Activated CD4-positive, alpha-beta T cell treated with anti-CD3 and anti-CD28 coated beads for 24 hours (primary cell): ENCODE results near the gene MYO5B.

Experiments used
- DNase-seq, 2 donors: peaks; one replicate each; pipeline ENCODE4 v3.0.0-alpha.2; 2020; ENCODE audit warnings: low read depth in 2 of 2

Gene MYO5B

GRCh38 chr18:50188652-50189051 lies 6.3 kb downstream of the MYO5B start:
- no peak for DNase-seq

GRCh38 chr18:50187659-50188058 lies 7.3 kb downstream of the MYO5B start:
- no peak for DNase-seq

DNA sequence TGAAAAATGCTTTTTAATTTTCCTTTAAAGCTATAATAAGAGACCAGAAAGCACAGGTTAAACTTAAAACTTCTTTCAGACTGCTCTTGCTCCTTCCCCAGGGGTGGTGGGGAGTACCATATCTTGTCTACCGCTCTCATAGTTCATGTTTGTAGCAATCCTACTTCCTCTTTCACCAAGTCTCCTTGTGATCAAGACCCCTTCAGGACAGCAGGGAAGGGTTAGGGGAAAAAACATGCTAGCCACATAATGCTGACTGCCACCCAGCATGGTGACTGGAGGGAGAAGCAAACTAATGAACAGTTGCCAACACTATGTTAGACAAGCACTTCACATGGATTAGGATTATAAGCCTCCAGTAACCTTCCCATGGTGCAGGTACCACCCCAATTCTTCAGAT lies 8.6 kb downstream of the MYO5B start:
- DNase-seq, result no peak

- DNase-seq, result no peak
Observed at GRCh38 chr18:50183556-50183955, 11.4 kb downstream of the MYO5B start.

DNA sequence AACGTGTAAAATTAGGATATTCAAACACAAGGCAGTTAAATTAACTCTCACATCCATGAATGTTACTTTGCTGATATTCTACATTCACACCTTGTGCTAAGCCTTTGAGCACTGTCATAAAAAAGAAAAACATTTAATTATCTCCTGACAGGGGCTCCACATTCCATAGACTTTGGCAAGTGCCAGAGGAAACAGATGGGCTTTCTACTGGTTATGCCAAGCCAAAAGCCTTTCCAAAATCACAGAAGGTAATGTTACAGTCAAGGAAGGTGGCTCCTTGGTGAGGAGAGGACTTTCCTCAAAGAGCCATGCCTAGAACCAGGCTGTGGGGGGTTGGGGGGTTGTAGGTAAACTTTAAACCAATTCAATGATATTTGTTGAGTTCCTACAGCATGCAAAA lies 12.4 kb downstream of the MYO5B start:
- no peak for DNase-seq

DNA sequence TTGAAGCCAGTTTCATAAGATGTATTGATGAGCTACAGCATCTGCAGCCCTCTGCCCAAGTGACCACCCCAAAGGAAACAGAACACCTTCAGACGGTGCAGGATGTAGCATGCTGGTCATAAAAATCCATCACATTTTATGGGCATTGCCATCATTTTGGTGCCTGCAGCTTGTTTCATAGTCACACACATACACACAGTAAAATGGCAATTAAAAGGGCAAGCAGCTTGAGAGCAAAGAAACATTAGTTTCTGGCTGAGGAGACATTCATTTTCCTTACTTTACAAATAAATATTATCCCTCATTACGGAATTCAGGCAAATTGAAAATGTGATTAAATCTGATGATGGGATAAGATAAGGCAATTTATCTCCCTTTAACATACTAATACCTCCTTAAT lies 13.4 kb downstream of the MYO5B start:
- no peak for DNase-seq

DNA sequence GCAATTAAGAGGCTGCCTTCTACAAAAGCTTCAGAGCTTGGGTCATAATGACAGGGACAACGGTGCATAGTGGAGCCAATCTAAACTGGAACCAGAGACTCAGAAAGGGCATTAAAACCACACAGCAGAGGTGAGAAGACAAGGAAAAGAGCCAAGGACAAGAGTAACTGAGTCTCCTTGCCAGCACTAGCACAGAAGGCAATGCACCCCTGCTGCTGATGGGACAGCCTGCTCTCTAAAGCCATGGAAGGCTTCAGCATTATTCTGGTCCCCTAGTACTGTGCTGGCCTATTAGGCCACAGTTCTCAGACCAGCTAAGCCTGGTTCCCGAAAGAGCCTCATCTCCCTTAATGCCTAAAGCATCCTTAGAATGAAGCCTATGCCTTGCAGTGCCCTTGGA lies 15.5 kb downstream of the MYO5B start:
- no peak for DNase-seq

DNA sequence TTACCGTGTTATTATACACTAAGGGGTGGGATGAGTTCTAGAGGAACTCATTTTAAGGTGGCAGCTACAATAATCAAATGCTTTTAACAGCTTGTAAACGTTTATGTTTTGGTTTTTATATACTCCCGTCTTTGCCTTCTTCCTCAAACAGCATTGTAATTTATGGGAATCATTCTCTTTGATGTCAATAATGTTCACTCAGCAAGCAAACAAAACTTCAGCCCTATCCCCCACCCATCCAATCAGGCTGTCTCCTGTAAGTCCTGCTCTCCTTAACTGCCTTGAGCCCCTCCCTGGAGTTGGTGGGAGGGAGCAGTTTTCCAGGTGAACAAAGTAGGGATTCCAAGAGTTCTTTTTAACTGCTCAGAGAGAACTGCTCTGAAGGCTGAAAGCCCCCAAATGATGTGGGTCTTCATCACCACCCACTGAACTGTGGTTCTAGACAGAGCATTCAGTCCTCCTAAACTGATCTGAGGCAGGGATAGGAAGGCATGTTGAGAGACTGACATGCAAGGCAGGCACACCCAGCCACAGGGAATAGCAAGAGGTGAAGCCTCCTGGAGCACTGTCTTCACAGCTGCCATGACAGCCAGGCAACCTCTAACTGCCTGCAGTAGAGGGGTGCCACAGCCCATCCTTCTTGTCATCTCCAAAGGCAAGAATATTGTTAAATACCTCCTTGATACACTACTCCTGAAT lies 17.5 kb downstream of the MYO5B start:
- DNase-seq, result no peak

GRCh38 chr18:50172367-50172766 lies 22.6 kb downstream of the MYO5B start:
- DNase-seq, result no peak

DNA sequence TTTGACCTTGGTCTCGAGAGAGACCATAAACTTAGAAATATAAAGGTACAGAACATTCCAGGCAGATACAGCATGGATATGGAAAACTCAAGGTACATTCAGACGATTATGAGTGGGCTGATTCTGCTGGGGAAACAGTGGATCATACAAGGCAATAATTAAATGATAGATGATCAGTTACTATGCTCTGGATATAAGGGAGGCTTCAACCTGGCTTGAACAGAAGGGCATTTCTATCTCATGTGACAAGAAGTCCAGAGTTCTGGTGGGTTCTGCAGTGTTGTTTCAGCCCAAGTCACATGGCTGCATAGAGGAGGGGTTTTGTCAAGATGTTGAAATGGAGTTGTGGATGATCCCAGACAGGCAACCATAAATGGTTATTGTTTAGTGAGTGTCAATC lies 23.5 kb downstream of the MYO5B start:
- DNase-seq, result no peak

GRCh38 chr18:50170004-50170403 lies 24.9 kb downstream of the MYO5B start:
- no peak for DNase-seq

- no peak for DNase-seq
Observed at GRCh38 chr18:50169149-50169548, 25.8 kb downstream of the MYO5B start.

- DNase-seq, result no peak
Observed at GRCh38 chr18:50167966-50168365, 27.0 kb downstream of the MYO5B start.

- DNase-seq, result no peak
Observed at GRCh38 chr18:50166901-50167300, 28.0 kb downstream of the MYO5B start.

DNA sequence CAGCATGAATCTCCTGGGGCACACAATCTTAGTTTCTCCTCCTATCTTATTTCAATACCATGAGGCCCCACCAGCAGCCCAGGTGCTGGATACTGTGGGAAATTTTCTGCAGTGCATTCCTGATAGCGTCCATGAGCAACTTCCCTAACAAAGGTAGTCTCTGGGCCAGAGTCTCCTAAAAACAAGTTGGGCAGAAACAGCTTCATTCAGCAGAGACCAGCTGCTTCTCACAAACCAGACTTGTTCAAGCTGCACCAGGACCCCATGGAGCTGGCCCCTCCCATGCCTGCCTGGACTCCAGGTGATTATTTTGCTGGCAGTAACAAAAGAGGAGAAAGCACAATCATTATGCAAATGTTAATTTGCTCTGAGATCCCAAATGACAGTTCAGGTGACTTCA lies 31.4 kb downstream of the MYO5B start:
- no peak for DNase-seq

DNA sequence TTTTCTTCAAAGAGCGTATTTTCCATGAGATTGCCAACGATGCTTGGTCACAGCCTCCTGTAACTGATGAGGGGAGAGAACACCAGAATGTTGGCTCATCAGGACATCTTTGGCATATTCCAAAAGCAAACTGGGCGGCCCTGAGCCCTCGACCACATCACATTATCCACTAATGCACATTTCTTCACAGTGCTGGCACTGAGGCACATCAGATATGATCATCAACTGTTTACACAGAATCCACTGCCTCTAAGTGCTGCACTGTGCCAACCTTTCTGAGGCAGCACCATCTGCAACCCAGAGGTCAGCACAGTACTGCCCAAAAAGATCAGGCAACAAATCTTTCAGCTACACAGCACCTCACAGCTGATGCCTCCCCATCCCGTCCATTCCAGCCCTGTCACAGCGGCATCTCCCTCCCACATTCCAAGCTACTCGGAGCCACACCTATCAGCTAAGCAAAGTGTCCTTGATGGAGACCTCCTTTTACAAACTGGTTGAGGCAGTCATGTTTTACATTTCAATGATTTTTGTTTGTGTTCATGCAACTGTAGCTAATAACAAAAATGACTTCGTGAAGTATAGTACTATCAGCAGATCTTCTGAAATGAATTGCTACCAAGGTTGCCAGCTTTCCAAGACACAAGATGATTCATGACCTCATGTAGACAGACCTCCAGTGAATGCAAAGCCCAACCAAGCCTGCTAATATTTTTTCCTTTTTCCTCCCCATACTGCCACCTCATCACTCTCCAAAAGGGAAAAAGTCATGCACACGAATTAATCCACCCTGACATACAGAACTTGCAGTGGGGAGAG lies 32.3 kb downstream of the MYO5B start:
- no peak for DNase-seq

DNA sequence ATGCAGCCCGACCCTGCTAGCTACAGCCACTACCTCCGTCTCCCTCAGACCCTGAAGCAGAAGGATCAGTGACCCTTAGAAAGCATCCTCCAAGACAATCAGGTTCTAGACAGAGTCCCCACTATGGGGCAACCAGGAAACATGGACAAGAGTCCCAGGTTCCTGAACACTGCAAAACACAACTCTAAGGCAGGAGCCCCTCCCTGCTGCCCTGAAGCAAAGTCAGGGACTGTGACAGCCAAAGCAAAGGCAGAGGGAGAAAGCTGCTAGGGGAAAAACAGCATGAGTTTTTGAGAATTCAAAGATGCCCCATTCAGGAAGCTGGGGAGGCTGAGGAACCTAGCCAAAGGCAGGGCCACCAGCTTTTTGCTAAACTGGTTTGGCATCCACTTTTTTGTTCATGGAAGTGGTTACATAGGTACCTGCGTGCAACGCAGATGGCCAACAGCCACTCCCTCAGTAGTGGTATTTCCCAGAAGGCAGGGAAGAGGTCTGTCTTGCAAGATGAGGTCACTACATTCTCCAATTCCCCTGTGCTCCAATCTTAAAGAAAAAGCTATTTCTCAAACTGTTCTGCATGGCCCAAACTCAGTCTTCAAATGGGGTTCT lies 33.2 kb downstream of the MYO5B start:
- no peak for DNase-seq

- DNase-seq, result no peak
Observed at GRCh38 chr18:50159654-50160046, 35.3 kb downstream of the MYO5B start.

DNA sequence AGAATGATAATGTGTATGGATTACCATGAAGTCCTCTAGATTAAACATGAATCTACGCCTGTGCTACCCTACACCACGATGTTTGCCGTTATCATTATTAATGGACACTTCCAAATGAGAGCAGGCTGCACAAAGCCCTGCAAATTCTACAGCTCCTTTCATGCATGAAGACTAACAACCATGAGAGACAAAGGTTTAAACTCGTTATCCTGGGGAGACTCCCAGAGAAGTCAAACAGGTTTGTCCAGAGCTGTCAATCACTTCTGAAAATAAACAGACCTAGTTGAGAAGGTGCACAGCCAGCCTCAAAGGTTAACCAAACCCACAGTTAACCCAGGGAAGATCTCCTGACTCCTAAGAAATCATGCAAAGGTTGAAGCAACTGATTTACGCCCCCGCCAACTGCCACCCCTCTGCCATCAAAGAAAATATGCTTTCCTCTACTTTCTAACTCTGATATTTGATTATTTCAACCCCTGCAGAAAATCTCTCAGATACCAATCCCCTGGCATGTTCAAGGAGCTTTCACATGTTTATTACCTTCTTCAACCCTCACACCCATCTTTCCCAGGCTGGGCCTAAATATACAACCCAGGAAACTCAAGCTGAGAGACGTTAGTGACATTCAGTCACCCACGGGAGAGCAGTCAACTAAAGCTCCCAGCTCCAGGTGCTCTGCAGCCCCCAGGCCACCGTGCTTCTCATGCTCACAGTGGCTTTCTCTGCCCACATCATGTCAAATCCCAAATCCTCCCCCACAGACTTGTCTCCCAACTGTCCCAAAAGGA lies 35.9 kb downstream of the MYO5B start:
- DNase-seq, result no peak

- DNase-seq, result no peak
Observed at GRCh38 chr18:50155406-50155805, 39.5 kb downstream of the MYO5B start.

GRCh38 chr18:50154420-50154819 lies 40.5 kb downstream of the MYO5B start:
- DNase-seq, result no peak

DNA sequence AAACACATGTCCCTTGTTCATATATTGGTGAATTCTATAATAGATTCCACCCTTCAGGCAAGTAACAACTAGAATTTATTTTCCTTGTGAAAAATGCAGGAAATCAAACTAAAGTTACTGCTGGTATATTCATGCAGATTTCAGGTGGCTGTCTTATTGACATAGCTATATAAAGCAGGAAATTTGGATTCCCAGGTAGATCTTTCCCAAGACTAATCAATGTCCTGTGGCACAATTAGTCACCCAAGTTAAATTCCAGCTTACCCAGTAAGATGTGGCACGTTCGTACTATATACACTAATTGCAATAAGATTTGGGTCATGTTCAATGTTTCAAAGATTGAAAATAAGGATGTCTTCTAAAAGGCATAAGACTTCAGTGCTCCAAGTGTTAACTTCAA lies 42.0 kb downstream of the MYO5B start:
- no peak for DNase-seq
